Measurements from ENCODE around the gene MOB2. TPM values are rescaled to one million over a fixed set of nuclear protein-coding genes. Genes with fewer than 3 reads are reported as not detected.

The MOB2 gene
- total RNA-seq, 1 donor from 2014 or later: 38.6 TPM

- H3K4me1 Mint-ChIP-seq (ENCODE audit: unreplicated experiment): peaks cover 50% of the 10 kb centered on the region
- peaks cover 2% of the 10 kb centered on the region for H3K36me3 Mint-ChIP-seq (ENCODE audit: unreplicated experiment)
- H3K27ac Mint-ChIP-seq (ENCODE audit: unreplicated experiment): no peak overlapping the region
- H3K9me3 Mint-ChIP-seq (ENCODE audit: unreplicated experiment): no peaks in the 10 kb centered on the region
- no peak overlapping the region for H3K4me3 Mint-ChIP-seq (ENCODE audit: unreplicated experiment)
- no peaks in the 10 kb centered on the region for H3K27me3 Mint-ChIP-seq (ENCODE audit: unreplicated experiment)
- no peak for DNase-seq (ENCODE audit: extremely low spot score, unreplicated experiment)
- TF ChIP-seq, protein P1, sequence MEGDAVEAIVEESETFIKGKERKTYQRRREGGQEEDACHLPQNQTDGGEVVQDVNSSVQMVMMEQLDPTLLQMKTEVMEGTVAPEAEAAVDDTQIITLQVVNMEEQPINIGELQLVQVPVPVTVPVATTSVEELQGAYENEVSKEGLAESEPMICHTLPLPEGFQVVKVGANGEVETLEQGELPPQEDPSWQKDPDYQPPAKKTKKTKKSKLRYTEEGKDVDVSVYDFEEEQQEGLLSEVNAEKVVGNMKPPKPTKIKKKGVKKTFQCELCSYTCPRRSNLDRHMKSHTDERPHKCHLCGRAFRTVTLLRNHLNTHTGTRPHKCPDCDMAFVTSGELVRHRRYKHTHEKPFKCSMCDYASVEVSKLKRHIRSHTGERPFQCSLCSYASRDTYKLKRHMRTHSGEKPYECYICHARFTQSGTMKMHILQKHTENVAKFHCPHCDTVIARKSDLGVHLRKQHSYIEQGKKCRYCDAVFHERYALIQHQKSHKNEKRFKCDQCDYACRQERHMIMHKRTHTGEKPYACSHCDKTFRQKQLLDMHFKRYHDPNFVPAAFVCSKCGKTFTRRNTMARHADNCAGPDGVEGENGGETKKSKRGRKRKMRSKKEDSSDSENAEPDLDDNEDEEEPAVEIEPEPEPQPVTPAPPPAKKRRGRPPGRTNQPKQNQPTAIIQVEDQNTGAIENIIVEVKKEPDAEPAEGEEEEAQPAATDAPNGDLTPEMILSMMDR (IDR thresholded peaks at IDR 0.05): no peak
These were observed 32.7 kb upstream of the MOB2 start for GRCh38 chr11:1519028-1520010.

GRCh38 chr11:1518301-1518700 is 31.7 kb upstream of the MOB2 start:
- Mint-ChIP-seq H3K36me3 (ENCODE audit: unreplicated experiment) (peaks cover 2% of the 10 kb centered on the region), H3K9me3 (ENCODE audit: unreplicated experiment) (no peaks in the 10 kb centered on the region), H3K4me1 (ENCODE audit: unreplicated experiment) (peaks cover 52% of the 10 kb centered on the region), H3K27ac (ENCODE audit: unreplicated experiment) (no peak overlapping the region), H3K27me3 (ENCODE audit: unreplicated experiment) (no peaks in the 10 kb centered on the region), H3K4me3 (ENCODE audit: unreplicated experiment) (no peak overlapping the region)
- DNase-seq (ENCODE audit: extremely low spot score, unreplicated experiment): no peak
- TF ChIP-seq, protein P1 (IDR thresholded peaks at IDR 0.05): no peak

- Mint-ChIP-seq H3K36me3 (ENCODE audit: unreplicated experiment) (peaks cover 2% of the 10 kb centered on the region), H3K4me1 (ENCODE audit: unreplicated experiment) (peaks cover 45% of the 10 kb centered on the region), H3K27me3 (ENCODE audit: unreplicated experiment) (no peaks in the 10 kb centered on the region), H3K9me3 (ENCODE audit: unreplicated experiment) (no peaks in the 10 kb centered on the region), H3K27ac (ENCODE audit: unreplicated experiment) (peak overlapping the region; percentile 60), H3K4me3 (ENCODE audit: unreplicated experiment) (no peak overlapping the region)
- TF ChIP-seq, protein P1 (IDR thresholded peaks at IDR 0.05): no peak
- DNase-seq (ENCODE audit: extremely low spot score, unreplicated experiment): no peak
These were observed 30.8 kb upstream of the MOB2 start for GRCh38 chr11:1517117-1518005.

GRCh38 chr11:1516273-1517067 is 29.9 kb upstream of the MOB2 start:
- no peak for DNase-seq (ENCODE audit: extremely low spot score, unreplicated experiment)
- no peaks in the 10 kb centered on the region for H3K9me3 Mint-ChIP-seq (ENCODE audit: unreplicated experiment)
- peaks cover 41% of the 10 kb centered on the region for H3K4me1 Mint-ChIP-seq (ENCODE audit: unreplicated experiment)
- peaks cover 2% of the 10 kb centered on the region for H3K36me3 Mint-ChIP-seq (ENCODE audit: unreplicated experiment)
- TF ChIP-seq, protein P1 (IDR thresholded peaks at IDR 0.05): no peak
- H3K27me3 Mint-ChIP-seq (ENCODE audit: unreplicated experiment): no peaks in the 10 kb centered on the region
- no peak overlapping the region for H3K4me3 Mint-ChIP-seq (ENCODE audit: unreplicated experiment)
- peak overlapping the region; percentile 79 for H3K27ac Mint-ChIP-seq (ENCODE audit: unreplicated experiment)
